ENCODE measurements around the gene KCNJ10.
"Not testable (repeated sequence)": the region's sequence is repeated elsewhere in the genome, so short reads cannot be mapped to it uniquely, and the experiment has no call there.

Gene KCNJ10

GRCh38 chr1:160061369-160062229 lies 8.4 kb downstream of the KCNJ10 start:
- no peak for DNase-seq (ENCODE audit: low read depth)

GRCh38 chr1:160058087-160058486 lies 11.9 kb downstream of the KCNJ10 start:
- no peak for DNase-seq (ENCODE audit: low read depth)

GRCh38 chr1:160056648-160057169 lies 13.3 kb downstream of the KCNJ10 start:
- no peak for DNase-seq (ENCODE audit: low read depth)

- no peak for DNase-seq (ENCODE audit: low read depth)
Observed at GRCh38 chr1:160053548-160054365, 16.2 kb downstream of the KCNJ10 start.

- no peak for DNase-seq (ENCODE audit: low read depth)
Observed at GRCh38 chr1:160052936-160053335, 17.0 kb downstream of the KCNJ10 start.

- no peak for DNase-seq (ENCODE audit: low read depth)
Observed at GRCh38 chr1:160050619-160051018, 19.3 kb downstream of the KCNJ10 start.

- DNase-seq (ENCODE audit: low read depth) = not testable (repeated sequence)
Observed at GRCh38 chr1:160050182-160050581, 19.8 kb downstream of the KCNJ10 start.

GRCh38 chr1:160049101-160049500 lies 20.9 kb downstream of the KCNJ10 start:
- no peak for DNase-seq (ENCODE audit: low read depth)

- DNase-seq (ENCODE audit: low read depth) = no peak
Observed at GRCh38 chr1:160048335-160048734, 21.6 kb downstream of the KCNJ10 start.

GRCh38 chr1:160047111-160047991 lies 22.6 kb downstream of the KCNJ10 start:
- DNase-seq (ENCODE audit: low read depth) = no peak

- DNase-seq (ENCODE audit: low read depth) = no peak
Observed at GRCh38 chr1:160046494-160047110, 23.4 kb downstream of the KCNJ10 start.

- DNase-seq (ENCODE audit: low read depth) = no peak
Observed at GRCh38 chr1:160045653-160046052, 24.3 kb downstream of the KCNJ10 start.

GRCh38 chr1:160043543-160043942 lies 26.4 kb downstream of the KCNJ10 start:
- DNase-seq (ENCODE audit: low read depth) = no peak

- no peak for DNase-seq (ENCODE audit: low read depth)
Observed at GRCh38 chr1:160040476-160040875, 29.5 kb downstream of the KCNJ10 start.

- DNase-seq (ENCODE audit: low read depth) = no peak
Observed at GRCh38 chr1:160032165-160032820, 37.7 kb downstream of the KCNJ10 start.

- DNase-seq (ENCODE audit: low read depth) = peak; percentile 43
Observed at GRCh38 chr1:160031365-160032164, 38.4 kb downstream of the KCNJ10 start, which contains the start of gene PIGM. Gene PIGM, minus strand, starts transcription at chr1:160031990. Its CDS starts 251 bp downstream, at chr1:160031739.

- no peak for DNase-seq (ENCODE audit: low read depth)
Observed at GRCh38 chr1:160030657-160031364, 39.1 kb downstream of the KCNJ10 start.

- no peak for DNase-seq (ENCODE audit: low read depth)
Observed at GRCh38 chr1:160028426-160028825, 41.5 kb downstream of the KCNJ10 start.

GRCh38 chr1:160025314-160025713 lies 44.6 kb downstream of the KCNJ10 start:
- no peak for DNase-seq (ENCODE audit: low read depth)
